Measurements from ENCODE around the gene FDX2. TPM values are rescaled to one million over a fixed set of nuclear protein-coding genes. Genes with fewer than 3 reads are reported as not detected.

Gene FDX2
- polyA plus RNA-seq, 1 experiment = 40.1 TPM

- ChIA-PET CTCF (interaction anchor here (0.6 to 2.6 kb wide), 6 partner anchors 7 to 81 kb away, joined by 3 to 14 read pairs (median 5); no protein-coding TSS in a partner anchor), POLR2A (interaction anchor here (0.6 kb wide), 1 partner anchor 9 kb away, joined by 6 read pairs; no protein-coding TSS in a partner anchor)
- TF ChIP-seq CTCF (IDR thresholded peaks at IDR 0.05; ENCODE audit: insufficient read depth, low read depth, low read length) = no peak
- Histone ChIP-seq H3K36me3 (ENCODE audit: control insufficient read depth, insufficient read depth, low read length) (no peaks in the 10 kb centered on the region; the same call in 1 of the 2 replicates), H3K4me3 (ENCODE audit: low read depth, low read length) (no peak overlapping the region), H3K27me3 (ENCODE audit: control insufficient read depth, insufficient read depth, low read length) (no peaks in the 10 kb centered on the region)
- DNase-seq (ENCODE audit: low read depth) = no peak
Measured at GRCh38 chr19:10335352-10335985, 19.7 kb upstream of the FDX2 start.

GRCh38 chr19:10334588-10335351 lies 19.0 kb upstream of the FDX2 start:
- Histone ChIP-seq H3K4me3 (ENCODE audit: low read depth, low read length) (peak overlapping the region; percentile 97), H3K27me3 (ENCODE audit: control insufficient read depth, insufficient read depth, low read length) (no peaks in the 10 kb centered on the region), H3K36me3 (ENCODE audit: control insufficient read depth, insufficient read depth, low read length) (peaks cover 2% of the 10 kb centered on the region)
- POLR2A ChIA-PET = interaction anchor here (0.6 kb wide), 3 partner anchors 8 to 63 kb away, joined by 3 to 6 read pairs (median 3); no protein-coding TSS in a partner anchor
- CTCF ChIA-PET = interaction anchor here (0.6 to 2.6 kb wide), 13 partner anchors 8 to 334 kb away, joined by 3 to 14 read pairs (median 3); no protein-coding TSS in a partner anchor
- DNase-seq (ENCODE audit: low read depth) = peak; percentile 81
- TF ChIP-seq CTCF (IDR thresholded peaks at IDR 0.05; ENCODE audit: insufficient read depth, low read depth, low read length) = peak; percentile 40

- H3K36me3 ChIP-seq (ENCODE audit: control insufficient read depth, insufficient read depth, low read length) = peaks cover 9% of the 10 kb centered on the region
- CTCF ChIA-PET = interaction anchor here (0.7 to 2.6 kb wide), 13 partner anchors 8 to 334 kb away, joined by 3 to 14 read pairs (median 3); partner anchors contain the start of gene ICAM1
Measured at GRCh38 chr19:10333758-10334587, 18.2 kb upstream of the FDX2 start.

GRCh38 chr19:10332965-10333757 lies 17.3 kb upstream of the FDX2 start, which contains the start of gene RAVER1:
Gene RAVER1 (minus strand): TSS chr19:10333529. CDS start chr19:10333507, 22 bp downstream.
- CTCF ChIA-PET = interaction anchor here (1.4 to 2.6 kb wide), 6 partner anchors 9 to 64 kb away, joined by 3 to 14 read pairs (median 6); partner anchors contain the start of gene ICAM1
- POLR2A ChIA-PET = interaction anchor here (0.5 to 1.0 kb wide), 7 partner anchors 12 to 1764 kb away, joined by 4 to 14 read pairs (median 8); no protein-coding TSS in a partner anchor

More at GRCh38 chr19:10333758-10334587, 18.2 kb upstream of the FDX2 start:
- Histone ChIP-seq H3K4me3 (ENCODE audit: low read depth, low read length) (peak overlapping the region; percentile 97), H3K27me3 (ENCODE audit: control insufficient read depth, insufficient read depth, low read length) (no peaks in the 10 kb centered on the region)
- no peak for TF ChIP-seq CTCF (IDR thresholded peaks at IDR 0.05; ENCODE audit: insufficient read depth, low read depth, low read length)
- DNase-seq (ENCODE audit: low read depth) = no peak
- POLR2A ChIA-PET = interaction anchor here (0.5 to 1.0 kb wide), 9 partner anchors 11 to 1765 kb away, joined by 3 to 14 read pairs (median 5); no protein-coding TSS in a partner anchor

More at GRCh38 chr19:10332965-10333757, 17.3 kb upstream of the FDX2 start, which contains the start of gene RAVER1:
- H3K4me3 ChIP-seq (ENCODE audit: low read depth, low read length) = peak within 1 kb of the TSS; percentile 97
- H3K36me3 ChIP-seq (ENCODE audit: control insufficient read depth, insufficient read depth, low read length) = peaks cover 16% of the 10 kb centered on the region
- TF ChIP-seq CTCF (IDR thresholded peaks at IDR 0.05; ENCODE audit: insufficient read depth, low read depth, low read length) = peak; percentile 13; the same call in 1 of the 2 replicates
- peak; percentile 69 for DNase-seq (ENCODE audit: low read depth)
- no peaks in the 10 kb centered on the region for H3K27me3 ChIP-seq (ENCODE audit: control insufficient read depth, insufficient read depth, low read length)

Data from BJ (cell line).